OCI-M2 (cell line): Measurements from ENCODE around the gene CLIC6.

Experiments used
- DNase-seq: peaks from one replicate; lab custom pipeline; 2025; ENCODE audit not compliant: unreplicated experiment; lab: John Stamatoyannopoulos, UW

The CLIC6 gene

GRCh38 chr21:34668803-34669148 lies at the start of gene CLIC6:
CLIC6 (plus strand) TSS chr21:34668994; CDS start chr21:34669389, 395 bp downstream.
- no peak for DNase-seq

GRCh38 chr21:34619841-34620665 lies 48.7 kb upstream of the CLIC6 start:
- DNase-seq, result no peak

GRCh38 chr21:34621434-34622350 lies 47.1 kb upstream of the CLIC6 start:
- DNase-seq, result no peak

- no peak for DNase-seq
These were observed 45.3 kb upstream of the CLIC6 start for GRCh38 chr21:34623516-34623915.

GRCh38 chr21:34625030-34625593 lies 43.7 kb upstream of the CLIC6 start:
- no peak for DNase-seq

- no peak for DNase-seq
These were observed 42.7 kb upstream of the CLIC6 start for GRCh38 chr21:34626131-34626530.

GRCh38 chr21:34630536-34631143 lies 38.2 kb upstream of the CLIC6 start:
- DNase-seq, result no peak

- no peak for DNase-seq
These were observed 36.3 kb upstream of the CLIC6 start for GRCh38 chr21:34632498-34632897.

GRCh38 chr21:34635307-34635706 lies 33.5 kb upstream of the CLIC6 start:
- DNase-seq, result no peak

- no peak for DNase-seq
These were observed 31.8 kb upstream of the CLIC6 start for GRCh38 chr21:34636961-34637360.

GRCh38 chr21:34639250-34639649 lies 29.5 kb upstream of the CLIC6 start:
- DNase-seq, result no peak

GRCh38 chr21:34639882-34640788 lies 28.7 kb upstream of the CLIC6 start:
- DNase-seq, result no peak

GRCh38 chr21:34640858-34641257 lies 27.9 kb upstream of the CLIC6 start:
- no peak for DNase-seq

GRCh38 chr21:34642211-34643075 lies 26.4 kb upstream of the CLIC6 start:
- DNase-seq, result no peak

- no peak for DNase-seq
These were observed 24.0 kb upstream of the CLIC6 start for GRCh38 chr21:34644825-34645224.

GRCh38 chr21:34647555-34647954 lies 21.2 kb upstream of the CLIC6 start:
- no peak for DNase-seq

GRCh38 chr21:34648739-34649297 lies 20.0 kb upstream of the CLIC6 start:
- DNase-seq, result no peak

- no peak for DNase-seq
These were observed 19.4 kb upstream of the CLIC6 start for GRCh38 chr21:34649400-34649799.

- DNase-seq, result no peak
These were observed 17.8 kb upstream of the CLIC6 start for GRCh38 chr21:34650861-34651431.
